ENCODE data around the gene ALG14.
"Not testable (repeated sequence)": the region's sequence is repeated elsewhere in the genome, so short reads cannot be mapped to it uniquely, and the experiment has no call there.

ALG14 gene

GRCh38 chr1:94999456-95000131 lies 73.2 kb downstream of the ALG14 start:
- ChIA-PET CTCF (no interaction called here), POLR2A (interaction anchor here (0.9 kb wide), 1 partner anchor 15 kb away, joined by 3 read pairs; no protein-coding TSS in a partner anchor)
- DNase-seq (ENCODE audit: extremely low spot score), result no peak
- TF ChIP-seq FOXA1 (IDR thresholded peaks at IDR 0.05) (no peak), TARDBP (IDR thresholded peaks at IDR 0.05) (no peak), ZNF384 (IDR thresholded peaks at IDR 0.05) (no peak), CTBP1 (IDR thresholded peaks at IDR 0.05; ENCODE audit: borderline replicate concordance) (no peak)

- DNase-seq (ENCODE audit: extremely low spot score), result no peak
- CTCF ChIA-PET, result no interaction called here
- TF ChIP-seq ELF4 (IDR thresholded peaks at IDR 0.05) (no peak), FOXA1 (IDR thresholded peaks at IDR 0.05) (no peak), PKNOX1 (IDR thresholded peaks at IDR 0.05) (no peak), SP1 (IDR thresholded peaks at IDR 0.05) (no peak), FOXK2 (IDR thresholded peaks at IDR 0.05) (no peak), TARDBP (IDR thresholded peaks at IDR 0.05) (no peak), FOXM1 (IDR thresholded peaks at IDR 0.05; ENCODE audit: borderline replicate concordance) (no peak), LEF1 (IDR thresholded peaks at IDR 0.05; ENCODE audit: borderline replicate concordance) (no peak), CTBP1 (IDR thresholded peaks at IDR 0.05; ENCODE audit: borderline replicate concordance) (no peak), SUZ12 (IDR thresholded peaks at IDR 0.05) (no peak), ARNT (IDR thresholded peaks at IDR 0.05) (no peak), BHLHE40 (IDR thresholded peaks at IDR 0.05; ENCODE audit: borderline replicate concordance) (no peak)
- POLR2A ChIA-PET, result no interaction called here
These were observed 74.0 kb downstream of the ALG14 start for GRCh38 chr1:94998748-94999147.

GRCh38 chr1:94998114-94998513 lies 74.6 kb downstream of the ALG14 start:
- TF ChIP-seq FOXA1 (IDR thresholded peaks at IDR 0.05), result no peak
- TF ChIP-seq BHLHE40 (IDR thresholded peaks at IDR 0.05; ENCODE audit: borderline replicate concordance), result no peak
- TF ChIP-seq TARDBP (IDR thresholded peaks at IDR 0.05), result no peak
- no peak for TF ChIP-seq FOXK2 (IDR thresholded peaks at IDR 0.05)
- no peak for TF ChIP-seq LEF1 (IDR thresholded peaks at IDR 0.05; ENCODE audit: borderline replicate concordance)
- TF ChIP-seq FOXM1 (IDR thresholded peaks at IDR 0.05; ENCODE audit: borderline replicate concordance), result no peak
- no peak for TF ChIP-seq CTBP1 (IDR thresholded peaks at IDR 0.05; ENCODE audit: borderline replicate concordance)
- no peak for TF ChIP-seq HDGF (IDR thresholded peaks at IDR 0.05; ENCODE audit: borderline replicate concordance)
- no peak for TF ChIP-seq L3MBTL2 (conservative IDR thresholded peaks at IDR 0.05)
- no peak for TF ChIP-seq ELF4 (IDR thresholded peaks at IDR 0.05)
- no peak for TF ChIP-seq SP1 (IDR thresholded peaks at IDR 0.05)
- TF ChIP-seq SUZ12 (IDR thresholded peaks at IDR 0.05), result no peak
- no peak for TF ChIP-seq NFRKB (IDR thresholded peaks at IDR 0.05)
- TF ChIP-seq PKNOX1 (IDR thresholded peaks at IDR 0.05), result no peak
- POLR2A ChIA-PET, result no interaction called here
- no peak for DNase-seq (ENCODE audit: extremely low spot score)
- CTCF ChIA-PET, result no interaction called here

- POLR2A ChIA-PET; DNase-seq (ENCODE audit: extremely low spot score); CTCF ChIA-PET: not testable (repeated sequence)
These were observed 77.2 kb downstream of the ALG14 start for GRCh38 chr1:94995536-94995935.

GRCh38 chr1:94994805-94995204 lies 77.9 kb downstream of the ALG14 start:
- DNase-seq (ENCODE audit: extremely low spot score), result no peak
- ChIA-PET CTCF (interaction anchor here (1.0 kb wide), 1 partner anchor 110 kb away, joined by 3 read pairs; no protein-coding TSS in a partner anchor), POLR2A (no interaction called here)
- no peak for TF ChIP-seq FOXM1 (IDR thresholded peaks at IDR 0.05; ENCODE audit: borderline replicate concordance)
- TF ChIP-seq LEF1 (IDR thresholded peaks at IDR 0.05; ENCODE audit: borderline replicate concordance), result no peak
- TF ChIP-seq HDGF (IDR thresholded peaks at IDR 0.05; ENCODE audit: borderline replicate concordance), result no peak
- TF ChIP-seq TARDBP (IDR thresholded peaks at IDR 0.05), result no peak
- no peak for TF ChIP-seq ELF4 (IDR thresholded peaks at IDR 0.05)
- no peak for TF ChIP-seq FOXK2 (IDR thresholded peaks at IDR 0.05)
- no peak for TF ChIP-seq L3MBTL2 (conservative IDR thresholded peaks at IDR 0.05)
- no peak for TF ChIP-seq FOXA1 (IDR thresholded peaks at IDR 0.05)
- TF ChIP-seq NFRKB (IDR thresholded peaks at IDR 0.05), result no peak
- no peak for TF ChIP-seq SUZ12 (IDR thresholded peaks at IDR 0.05)
- no peak for TF ChIP-seq PKNOX1 (IDR thresholded peaks at IDR 0.05)
- no peak for TF ChIP-seq ZNF384 (IDR thresholded peaks at IDR 0.05)

- ChIA-PET CTCF (interaction anchor here (1.0 kb wide), 1 partner anchor 109 kb away, joined by 3 read pairs; no protein-coding TSS in a partner anchor), POLR2A (interaction anchor here (0.8 kb wide), 1 partner anchor 14 kb away, joined by 3 read pairs; no protein-coding TSS in a partner anchor)
- no peak for DNase-seq (ENCODE audit: extremely low spot score)
- no peak for TF ChIP-seq ARNT (IDR thresholded peaks at IDR 0.05)
- no peak for TF ChIP-seq ELF4 (IDR thresholded peaks at IDR 0.05)
- no peak for TF ChIP-seq L3MBTL2 (conservative IDR thresholded peaks at IDR 0.05)
- TF ChIP-seq TARDBP (IDR thresholded peaks at IDR 0.05), result no peak
- no peak for TF ChIP-seq NFRKB (IDR thresholded peaks at IDR 0.05)
- TF ChIP-seq FOXA1 (IDR thresholded peaks at IDR 0.05), result no peak
- TF ChIP-seq SUZ12 (IDR thresholded peaks at IDR 0.05), result no peak
- TF ChIP-seq FOXK2 (IDR thresholded peaks at IDR 0.05), result no peak
- TF ChIP-seq ZNF384 (IDR thresholded peaks at IDR 0.05), result no peak
- TF ChIP-seq SP1 (IDR thresholded peaks at IDR 0.05), result no peak
- TF ChIP-seq CTBP1 (IDR thresholded peaks at IDR 0.05; ENCODE audit: borderline replicate concordance), result no peak
- TF ChIP-seq PKNOX1 (IDR thresholded peaks at IDR 0.05), result no peak
- TF ChIP-seq FOXM1 (IDR thresholded peaks at IDR 0.05; ENCODE audit: borderline replicate concordance), result no peak
- TF ChIP-seq LEF1 (IDR thresholded peaks at IDR 0.05; ENCODE audit: borderline replicate concordance), result no peak
These were observed 78.7 kb downstream of the ALG14 start for GRCh38 chr1:94993931-94994645.
